ENCODE measurements around the gene ZFP1.
A peak's percentile ranks its signal among the peaks of the same experiment; 100 is the strongest.

ZFP1 gene

DNA sequence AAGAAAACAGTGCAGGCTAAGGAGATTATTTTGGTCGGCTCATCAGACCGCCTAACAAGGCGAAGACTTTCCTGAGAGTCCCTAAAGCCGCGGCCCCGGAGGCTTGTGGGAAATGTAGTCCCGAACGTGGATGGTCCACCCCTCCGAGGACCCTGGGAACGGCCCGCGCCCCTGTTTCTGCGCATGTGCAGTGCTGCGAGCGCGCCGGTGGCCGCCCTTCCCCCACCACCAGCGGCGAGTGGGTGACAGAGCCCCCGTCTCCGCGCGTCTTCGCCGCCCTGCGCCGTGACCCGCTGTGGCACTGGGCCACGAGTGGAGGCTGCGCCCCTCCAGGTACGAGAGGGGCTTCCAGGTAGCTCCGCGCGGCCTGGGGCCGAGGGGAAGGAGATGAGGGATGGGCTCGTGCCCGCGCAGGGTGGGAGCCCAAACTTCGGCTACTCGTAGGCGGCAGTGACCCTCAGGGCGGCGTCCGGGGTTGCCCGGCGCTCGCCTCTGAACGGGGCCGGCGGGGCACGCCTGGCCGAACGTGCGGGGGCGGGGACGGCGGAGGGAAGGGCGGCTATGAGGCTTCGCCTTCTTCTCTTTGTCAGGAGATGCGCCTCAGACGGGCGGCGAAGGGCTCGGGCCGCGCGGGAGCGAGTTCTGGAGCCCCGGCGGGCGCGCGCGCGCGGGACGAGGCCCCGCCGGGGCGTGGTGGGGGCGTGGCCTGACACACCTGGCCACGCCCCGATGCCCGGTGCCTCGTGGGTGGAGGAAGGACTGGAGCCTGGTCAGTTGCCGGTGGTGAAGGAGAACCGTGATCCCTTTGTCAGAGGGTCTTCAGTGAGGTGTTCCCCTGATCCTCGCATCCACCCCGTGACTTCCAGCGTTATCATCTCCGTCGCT is at the start of gene ZFP1:
ZFP1 (plus strand) TSS at position 214 of the 885 bp plus-strand sequence. CDS start 4,428 bp downstream, outside the sequence.
- peak; percentile 32 for DNase-seq

DNA sequence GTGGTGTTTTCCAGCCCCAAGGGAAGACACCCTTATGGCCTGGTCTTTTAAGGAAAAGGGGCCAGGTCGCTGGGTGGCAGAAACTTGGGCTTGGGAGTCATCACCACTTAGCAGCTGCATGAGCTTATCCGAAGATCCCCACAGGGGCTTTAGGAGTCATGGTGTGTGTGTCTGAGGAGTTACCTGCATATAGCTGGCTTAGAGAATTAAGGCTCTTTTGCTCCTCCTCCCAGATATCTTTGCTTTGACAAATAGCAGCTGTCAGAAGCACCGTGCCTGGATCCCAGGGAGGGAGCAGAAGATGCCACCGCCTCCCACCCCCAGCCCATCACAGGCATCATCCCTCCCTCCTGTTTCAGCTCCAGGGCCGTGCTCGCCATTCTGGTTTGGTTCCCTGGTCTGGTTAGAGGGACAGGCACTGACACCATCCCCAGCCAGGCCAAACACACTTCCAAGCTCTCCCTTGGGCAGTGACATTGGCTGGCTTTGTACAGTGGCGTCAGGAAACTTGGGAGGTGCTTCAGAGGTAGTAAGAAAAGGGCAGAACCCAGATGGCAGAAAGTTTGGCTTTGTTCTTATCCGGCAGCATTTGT is 49.2 kb upstream of the ZFP1 start:
- DNase-seq = no peak

DNA sequence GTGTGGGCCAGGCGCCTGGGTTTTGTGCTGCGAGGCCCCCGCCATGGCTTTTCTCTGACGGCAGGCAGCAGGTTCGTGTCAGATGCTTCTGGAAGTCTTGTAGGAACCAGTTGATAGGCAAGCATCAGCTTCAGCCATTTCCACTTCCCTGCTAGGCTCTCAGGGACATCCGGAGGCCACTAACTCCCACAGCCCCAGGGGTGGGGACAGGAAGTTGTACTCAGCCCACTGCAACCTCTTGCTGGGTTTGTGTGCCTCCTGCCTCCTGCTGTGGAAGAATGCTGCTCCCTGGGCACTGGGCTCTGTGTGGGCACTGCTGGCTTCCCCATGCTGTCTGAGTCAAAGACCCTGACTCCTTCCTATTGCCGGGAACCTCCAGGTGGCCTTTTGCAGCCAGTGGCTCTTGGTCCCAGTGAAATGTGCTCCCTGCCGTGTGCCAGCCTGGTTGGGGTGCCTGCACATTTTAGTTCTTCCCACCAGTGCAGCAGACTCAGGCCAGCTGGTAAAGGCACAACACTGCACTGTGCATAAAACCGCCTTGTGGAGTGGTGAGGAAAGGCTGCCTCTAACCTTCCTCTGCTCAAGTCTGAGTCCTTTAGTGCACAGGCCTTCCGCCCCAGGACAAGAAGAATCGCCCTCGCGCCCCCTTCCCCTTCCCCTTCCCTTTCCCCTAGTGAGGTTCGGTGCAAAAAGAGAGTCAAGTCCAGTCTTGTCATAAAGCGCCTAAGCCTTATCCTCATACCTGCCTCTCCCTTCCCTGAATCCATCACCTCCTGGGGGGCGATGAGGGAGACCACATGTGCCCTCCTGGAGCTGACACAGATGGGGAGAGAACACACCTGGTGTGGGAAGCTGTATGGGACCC is 48.4 kb upstream of the ZFP1 start:
- DNase-seq = no peak

DNA sequence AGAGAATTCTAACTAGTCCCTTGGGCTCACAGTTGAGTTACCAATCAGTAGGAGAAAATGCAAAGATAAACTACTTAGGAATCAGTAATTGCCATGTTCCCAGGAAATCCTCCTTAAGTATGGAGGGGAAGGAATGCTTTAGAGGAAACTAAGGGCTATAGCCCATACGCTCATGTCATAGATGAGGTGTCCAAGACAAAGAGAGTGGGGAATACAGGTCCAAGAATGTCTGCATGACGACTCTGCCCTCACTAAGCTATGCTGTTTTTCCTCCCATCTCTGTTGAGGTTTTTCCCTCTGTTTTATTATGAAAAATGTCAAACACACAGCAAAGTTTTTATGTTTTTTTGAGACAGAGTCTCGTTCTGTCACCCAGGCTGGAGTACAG is 47.7 kb upstream of the ZFP1 start:
- DNase-seq = no peak

DNA sequence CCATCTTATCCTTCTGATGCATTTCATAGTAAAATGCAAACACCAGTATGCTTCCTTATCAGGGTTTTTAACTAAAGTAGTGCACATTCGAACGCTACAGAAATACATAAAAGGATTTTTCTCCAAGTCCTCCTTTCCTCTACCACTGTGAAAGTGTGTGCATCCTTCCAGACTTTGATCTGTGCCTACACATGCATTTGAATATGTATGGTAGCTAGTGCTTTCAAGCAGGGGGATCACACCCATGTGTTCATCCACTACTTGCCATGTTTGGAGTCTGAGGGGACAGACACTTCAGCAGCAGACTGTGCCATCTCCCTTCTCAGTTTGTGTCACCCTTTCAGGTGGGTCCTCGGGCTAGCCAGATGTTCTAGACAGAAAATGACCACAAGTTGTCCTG is 46.7 kb upstream of the ZFP1 start:
- DNase-seq = no peak

DNA sequence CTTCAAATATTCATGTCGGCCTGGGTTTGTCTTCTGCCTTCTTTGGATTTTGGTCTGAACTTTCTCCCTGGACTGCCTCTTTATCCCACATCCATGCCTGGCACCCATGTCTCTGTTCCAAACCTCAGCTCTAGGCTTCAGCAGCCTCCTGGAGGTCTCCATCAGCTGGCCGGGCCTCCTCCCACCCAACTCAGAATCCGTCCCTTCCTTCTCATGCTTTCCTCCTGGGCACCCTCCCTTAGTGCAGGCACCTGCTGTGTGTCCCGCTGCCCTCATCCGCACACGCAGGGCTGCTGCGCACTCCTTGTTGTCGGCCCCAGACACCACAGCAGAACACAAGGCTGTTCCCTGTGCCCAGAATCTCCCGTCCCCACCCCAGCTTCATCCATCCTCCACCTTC is 45.7 kb upstream of the ZFP1 start:
- DNase-seq = no peak

DNA sequence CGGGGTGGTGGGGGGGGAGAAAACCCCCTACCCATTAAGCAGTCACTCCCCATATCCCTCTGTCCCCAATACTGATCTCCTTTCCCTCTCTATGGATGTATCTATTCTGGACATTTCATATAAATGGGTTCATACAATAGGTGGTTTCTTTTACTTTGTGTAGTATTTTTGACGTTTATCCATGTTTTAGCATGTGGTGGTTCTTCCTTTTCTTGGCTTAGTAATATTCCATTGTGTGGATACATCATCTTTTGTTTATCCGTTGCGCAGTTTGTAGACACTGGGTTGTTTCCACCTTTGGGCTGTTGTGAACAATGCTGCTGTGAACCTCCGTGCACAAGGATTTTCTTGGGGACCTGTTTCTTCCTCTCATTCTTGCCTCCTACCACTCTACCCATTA is 44.3 kb upstream of the ZFP1 start:
- DNase-seq = no peak

DNA sequence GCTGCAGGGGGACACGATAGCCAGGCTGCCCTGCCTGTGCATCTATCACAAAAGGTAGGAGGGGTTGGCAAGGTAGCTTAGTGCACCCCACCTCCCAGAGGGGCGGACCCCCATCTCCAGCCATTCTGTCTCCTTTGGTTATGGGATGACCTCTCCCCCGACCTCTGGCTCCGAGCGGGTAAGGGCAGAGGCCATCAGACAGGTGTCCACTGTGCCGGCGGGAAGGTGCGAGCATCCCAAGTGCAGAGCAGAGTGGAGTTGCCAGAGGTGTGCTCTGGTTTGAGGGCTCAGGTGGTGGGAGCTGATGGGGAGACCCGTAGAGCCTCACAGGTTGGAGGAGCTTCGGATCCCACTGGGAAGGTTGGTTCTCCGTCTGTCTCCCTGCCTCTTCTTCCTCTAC is 43.5 kb upstream of the ZFP1 start:
- DNase-seq = no peak

DNA sequence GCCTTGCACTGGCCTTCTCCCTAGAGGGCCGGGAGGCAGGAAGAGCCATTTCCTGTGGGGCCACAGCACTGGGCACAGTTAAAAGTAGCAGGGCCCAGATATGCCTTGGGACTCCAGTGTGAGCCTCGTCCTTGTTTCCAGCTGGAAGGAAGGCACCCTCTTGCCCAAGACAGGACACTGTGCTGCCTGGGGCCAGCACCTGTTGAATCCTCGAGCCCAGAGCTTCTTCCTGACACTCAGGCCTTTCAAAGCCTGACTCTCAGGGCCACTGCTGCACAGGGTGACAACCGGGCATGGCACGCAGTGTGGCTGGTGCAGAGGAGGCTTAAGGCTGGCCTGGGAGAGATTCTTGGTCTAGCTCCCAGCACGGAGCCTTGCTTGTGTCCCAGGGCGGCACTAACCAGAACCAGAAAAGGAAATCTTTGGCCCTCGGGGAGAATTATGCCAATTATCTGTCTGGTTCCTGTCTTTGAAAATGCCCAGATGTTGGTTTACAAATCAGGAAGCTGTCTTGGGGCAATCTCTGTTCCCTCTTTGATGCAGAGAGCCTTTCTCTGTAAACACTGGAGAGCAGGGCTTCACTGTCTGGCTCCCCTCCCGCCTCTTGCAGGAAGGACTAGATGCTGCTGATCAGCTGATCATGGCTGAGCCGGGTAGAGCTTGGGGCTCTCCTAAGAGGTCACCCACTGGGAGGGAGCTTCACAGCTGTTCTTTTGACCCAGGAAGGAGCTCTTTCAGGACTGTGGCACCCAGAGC is 42.8 kb upstream of the ZFP1 start:
- DNase-seq = peak; percentile 14

DNA sequence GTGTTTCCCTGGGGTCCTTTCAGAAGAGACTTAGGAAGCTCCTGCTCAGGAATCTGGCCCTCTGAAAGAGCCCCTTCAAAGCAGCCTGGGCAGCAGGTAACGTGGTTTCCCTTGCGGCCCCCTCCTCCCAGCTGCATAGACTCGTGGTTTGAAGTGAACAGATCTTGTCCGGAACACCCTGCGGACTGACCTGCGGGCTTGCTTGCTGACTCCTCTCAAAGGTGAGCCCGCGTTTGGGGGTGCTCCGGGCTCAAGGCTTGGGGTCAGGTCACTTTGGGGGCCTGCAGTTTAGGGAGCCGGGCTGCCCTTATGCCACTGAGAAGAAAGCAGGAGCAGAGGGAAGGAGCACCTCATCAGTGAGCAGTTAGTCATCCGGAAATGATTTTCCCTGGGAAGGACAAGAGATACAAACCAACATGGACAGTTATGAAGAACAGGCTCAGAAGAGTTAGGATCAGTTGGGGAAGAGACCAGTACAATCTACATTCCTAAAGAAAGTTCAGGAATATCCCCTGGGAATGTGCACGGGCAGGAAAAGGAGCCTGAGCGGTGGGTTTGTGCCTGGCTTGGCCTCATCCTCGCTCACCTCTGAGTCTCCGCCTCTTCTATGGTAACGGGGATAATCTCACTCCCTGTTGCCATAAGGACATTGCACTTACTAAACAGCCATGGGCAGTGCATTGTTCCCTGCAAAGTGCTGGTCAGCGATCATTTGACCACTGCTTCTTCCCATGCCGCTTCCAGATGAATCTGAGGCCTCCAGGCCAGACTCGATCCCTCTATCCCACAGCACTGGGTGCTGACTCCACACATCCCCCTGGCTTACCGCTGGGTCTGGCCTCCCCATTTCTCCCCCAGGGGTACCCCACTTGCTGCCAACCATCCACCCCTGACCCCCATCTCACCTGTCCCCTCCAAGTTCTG is 41.7 kb upstream of the ZFP1 start:
- no peak for DNase-seq

DNA sequence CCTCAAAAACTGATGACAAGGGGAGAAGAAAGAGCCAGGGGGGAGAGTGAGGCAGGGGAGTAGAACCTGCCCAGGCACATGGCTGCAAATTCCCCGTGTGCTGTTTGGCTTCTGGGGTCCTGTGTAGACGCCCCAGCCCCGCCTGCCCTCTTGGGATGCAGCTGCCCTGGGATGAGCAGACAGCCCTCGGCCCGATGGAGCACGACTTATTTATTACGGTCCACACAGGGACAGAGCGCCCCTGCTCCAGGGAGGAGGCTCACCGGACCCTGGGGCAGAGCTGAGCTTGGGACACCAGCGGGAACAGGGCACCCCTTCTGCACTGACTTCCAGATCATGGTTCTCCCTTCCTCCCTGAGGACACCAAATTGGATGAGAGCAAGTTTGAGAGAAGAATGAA is 40.8 kb upstream of the ZFP1 start:
- no peak for DNase-seq

DNA sequence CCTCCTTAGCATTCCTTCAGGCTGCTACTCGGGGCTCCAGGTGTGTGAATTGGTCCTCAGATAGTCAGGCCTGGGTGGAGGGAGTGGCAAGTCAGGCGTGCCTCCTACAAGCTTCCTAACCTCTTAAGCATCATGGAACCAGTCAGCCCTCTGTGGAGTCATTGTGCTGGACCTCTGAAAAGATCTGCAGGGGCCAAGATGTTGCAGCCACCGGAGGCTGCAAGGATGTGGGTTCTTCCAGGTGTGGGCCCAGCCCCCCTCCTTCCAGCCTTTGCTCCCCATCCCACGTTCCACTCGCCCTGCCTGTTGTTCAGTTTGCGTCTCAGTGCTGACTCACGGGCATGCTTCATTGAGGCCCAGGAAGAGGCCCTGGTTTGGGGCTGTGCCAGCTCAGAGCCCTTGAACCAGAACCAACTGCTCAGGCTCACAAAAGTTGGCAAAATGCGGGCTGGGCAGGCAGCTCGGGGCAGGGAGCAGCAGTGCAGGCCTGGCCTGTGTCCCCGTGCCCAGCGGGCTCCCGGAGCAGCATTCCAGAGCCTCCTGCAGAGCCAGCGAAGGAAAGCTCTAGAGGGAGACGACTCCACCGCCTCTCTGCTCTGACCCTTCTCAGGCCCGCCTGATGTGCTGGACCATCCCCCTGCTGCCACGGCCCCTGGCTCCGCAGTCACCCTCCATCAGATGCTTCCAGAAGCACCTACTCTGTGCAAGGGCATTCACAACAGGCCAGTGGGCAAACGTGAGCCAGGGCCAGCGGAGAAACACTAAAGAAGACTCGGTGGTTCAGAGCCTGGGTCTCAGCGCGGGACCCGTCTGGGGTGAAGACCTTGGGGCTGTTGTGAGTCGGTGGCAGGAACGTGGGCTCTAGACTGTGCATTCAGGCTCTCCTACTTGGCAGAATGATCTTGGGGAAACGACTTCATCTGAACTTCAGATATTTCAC is 39.3 kb upstream of the ZFP1 start:
- peak; percentile 42 for DNase-seq

DNA sequence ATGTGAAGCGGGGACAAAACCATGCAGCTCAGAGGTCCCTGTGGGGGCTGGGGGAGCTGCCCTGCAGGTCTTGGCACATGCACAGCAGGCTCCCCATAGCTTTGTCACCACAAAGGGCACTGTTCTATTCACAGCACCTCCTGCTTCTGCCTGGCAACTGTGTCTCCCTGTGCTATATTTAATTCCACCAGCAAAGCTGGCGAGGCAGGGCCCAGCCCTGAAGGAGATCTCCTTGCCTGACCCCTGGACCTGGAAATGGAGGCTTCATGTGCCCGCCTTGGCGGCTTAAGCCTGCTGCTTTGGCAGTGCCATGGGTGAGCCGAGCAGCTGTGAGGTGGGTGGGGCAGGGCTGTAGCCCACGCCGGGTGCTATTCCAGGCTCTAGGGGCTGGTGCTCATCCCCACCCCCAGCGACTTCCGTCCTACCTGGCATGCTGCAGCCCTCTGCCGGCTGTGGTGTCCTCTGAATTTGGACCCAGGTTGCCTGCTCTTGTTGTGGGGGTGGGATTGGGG is 38.5 kb upstream of the ZFP1 start:
- DNase-seq = peak; percentile 63

DNA sequence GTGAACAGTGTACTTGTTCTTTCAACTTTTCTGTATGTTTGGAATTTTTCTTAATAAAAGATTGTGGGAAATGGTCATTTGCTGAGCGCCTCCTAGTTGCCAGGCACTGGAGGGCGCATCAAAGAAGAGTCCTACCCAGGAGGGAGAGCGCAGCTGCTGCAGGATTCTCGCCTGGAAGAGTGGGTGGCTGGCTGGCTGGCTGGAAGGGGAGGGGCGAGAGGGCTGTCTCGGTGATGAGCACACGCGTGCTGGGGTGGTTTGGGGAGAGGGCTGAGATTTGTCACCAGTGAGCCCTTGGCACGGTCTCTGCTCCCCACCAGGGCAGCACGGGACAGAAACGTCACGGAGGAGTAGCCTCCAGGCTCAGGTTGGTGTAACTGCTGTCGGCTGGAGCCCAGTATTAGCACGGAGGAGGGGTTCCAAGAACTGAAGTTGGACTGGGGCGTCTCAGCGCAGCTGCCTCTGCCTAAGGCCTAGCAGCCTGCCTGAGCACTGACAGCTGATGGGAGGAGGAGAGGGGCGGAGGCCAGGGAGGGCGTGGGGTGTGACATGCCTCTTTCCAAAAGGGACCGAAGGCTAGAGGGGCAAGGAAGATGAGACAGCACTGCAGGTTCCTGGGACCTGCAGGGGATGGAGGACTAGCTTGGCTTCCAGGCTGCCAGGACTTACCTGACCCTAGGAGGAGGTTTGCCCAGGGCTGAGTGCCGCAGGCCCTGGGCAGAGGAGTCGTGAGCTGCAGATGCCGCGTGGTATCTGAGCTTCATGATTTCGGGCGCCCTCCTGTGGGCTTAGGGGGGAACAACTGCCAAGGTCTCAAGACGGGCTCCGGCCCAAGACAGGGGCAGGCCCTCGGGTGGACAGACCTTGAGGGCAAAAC is 37.4 kb upstream of the ZFP1 start:
- peak; percentile 61 for DNase-seq

DNA sequence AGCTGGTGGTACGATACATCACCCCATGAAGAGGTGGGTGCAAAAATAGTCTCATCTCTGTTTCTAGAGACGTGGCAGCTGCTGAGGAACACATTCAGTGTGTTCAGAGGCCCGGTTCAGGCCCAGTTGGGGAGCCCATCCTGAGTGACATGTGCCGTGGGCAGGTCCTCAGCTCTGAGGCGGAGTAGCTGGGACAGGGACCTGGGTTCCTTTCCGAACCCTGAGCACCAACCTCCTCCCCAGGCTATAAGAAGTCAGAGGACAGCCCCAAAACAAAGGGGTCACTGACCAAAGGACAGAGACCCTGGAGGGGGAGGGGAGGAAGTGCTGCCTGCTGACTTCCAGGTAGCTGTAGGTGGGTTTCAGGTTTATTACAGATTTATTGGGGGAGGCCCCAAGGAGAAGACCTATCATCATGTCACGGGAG is 36.8 kb upstream of the ZFP1 start:
- DNase-seq = no peak

DNA sequence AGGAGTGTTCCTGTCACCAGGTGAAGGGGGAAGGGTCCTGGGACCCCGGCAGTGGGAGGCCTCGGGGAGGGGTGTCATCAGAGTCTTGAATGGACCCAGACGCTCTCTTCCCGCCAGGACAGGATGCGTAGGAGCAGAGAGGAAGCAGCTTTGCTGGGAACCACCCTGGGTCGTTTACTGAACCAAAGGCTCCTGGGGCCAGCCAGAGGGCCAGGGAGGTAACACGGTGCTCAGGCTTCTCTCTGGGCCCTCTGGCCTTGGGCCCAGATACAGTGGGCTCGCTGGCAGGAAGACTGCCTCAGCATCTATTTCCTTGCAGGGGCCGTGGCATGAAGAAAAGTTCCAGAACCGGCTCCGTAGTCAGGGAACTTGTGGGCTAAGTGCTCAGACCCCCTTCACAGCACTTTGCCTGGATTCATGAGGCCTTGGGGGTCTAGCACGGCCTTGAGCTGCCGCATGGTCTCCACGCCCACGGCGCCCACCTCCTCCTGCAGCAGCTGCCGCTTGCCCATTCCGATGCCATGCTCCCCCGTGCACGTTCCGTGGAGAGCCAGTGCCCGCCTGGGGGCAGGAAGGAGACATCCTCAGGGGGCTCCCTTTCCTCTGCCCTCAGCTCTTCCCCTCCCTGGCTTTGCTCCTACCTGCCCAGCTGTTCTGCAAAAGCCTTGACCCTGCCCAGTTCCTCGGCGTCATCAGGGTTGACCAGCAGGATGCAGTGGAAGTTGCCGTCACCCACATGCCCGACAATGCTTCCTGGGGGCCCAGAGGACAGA is 36.2 kb upstream of the ZFP1 start:
- DNase-seq = no peak

DNA sequence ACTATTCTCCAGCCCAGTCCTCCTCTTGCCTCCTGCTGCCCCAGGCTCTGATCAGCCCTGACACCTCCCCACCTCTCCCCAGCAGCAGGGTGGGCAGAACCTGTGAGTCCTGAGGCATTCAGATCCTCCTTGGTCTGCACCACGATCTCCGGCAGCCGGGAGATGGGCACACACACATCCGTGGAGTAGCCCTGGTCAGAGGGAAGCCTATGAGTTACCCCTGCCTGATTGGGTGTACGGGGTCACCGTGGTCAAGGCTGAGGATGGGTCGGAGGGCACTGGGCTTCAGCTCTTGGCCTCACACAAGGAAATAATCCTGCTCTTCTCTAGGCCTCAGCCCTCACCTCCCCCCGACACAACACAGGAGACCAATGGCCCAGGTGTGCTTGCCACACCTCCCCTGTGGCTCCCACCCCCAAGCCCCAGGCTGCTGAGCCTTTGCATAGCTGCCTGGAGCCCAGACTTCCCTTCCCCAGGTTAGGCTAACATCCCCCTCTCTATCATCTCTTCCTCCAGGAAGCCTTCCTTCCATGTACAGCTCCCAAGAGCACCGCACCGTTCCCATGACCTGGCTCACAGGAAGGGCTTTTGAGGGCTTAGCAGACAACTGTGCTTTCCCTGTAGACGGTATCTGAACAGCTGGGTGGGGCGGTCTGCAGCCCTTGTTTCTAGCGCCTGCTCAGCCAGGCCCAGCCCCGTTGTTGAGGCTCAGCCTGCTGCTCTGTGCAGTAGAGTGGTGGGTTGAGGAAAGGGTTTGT is 35.4 kb upstream of the ZFP1 start:
- DNase-seq = no peak

All from SIG-M5 (cell line).